Right lobe of liver (tissue), 6 donors: Measurements from ENCODE around the gene LDHAL6A. TPM values are rescaled to one million over a fixed set of nuclear protein-coding genes. Genes with fewer than 3 reads are reported as not detected.

Source experiments
- ATAC-seq, 4 donors: fragments of 200-7000 bp; cut with Tn5 transposase; one replicate each; pipeline ENCODE4 v1.9.1; 2020; ENCODE audit warnings: mild to moderate bottlenecking in 4 of 4, moderate library complexity in 4 of 4
- DNase-seq, 3 donors: peaks; one replicate each; pipeline ENCODE4 v3.0.0-alpha.2; 2020
- H3K27ac ChIP-seq, 3 donors: fragments of 200-600 bp; one replicate each; pipeline ENCODE4 v1.8.0; 2022
- H3K27me3 ChIP-seq, 2 donors: fragments of 200-600 bp; one replicate each; pipeline ENCODE4 v1.8.0; 2022
- H3K36me3 ChIP-seq, 4 donors: fragments of 200-600 bp; sonication (generic) in 1 of 4; one replicate each; pipeline versions ENCODE4 v1.5.1 to v1.8.0; 2017 to 2022; ENCODE audit warnings: control low read depth in 1 of 4
- H3K4me1 ChIP-seq, 4 donors: fragments of 200-600 bp; sonication (generic) in 1 of 4; one replicate each; pipeline versions ENCODE4 v1.5.1 to v1.8.0; 2017 to 2022; ENCODE audit warnings: control low read depth in 1 of 4
- H3K4me3 ChIP-seq, 3 donors: fragments of 200-600 bp; one replicate each; pipeline ENCODE4 v1.8.0; 2022
- H3K9me3 ChIP-seq, 4 donors: fragments of 200-600 bp; sonication (generic) in 1 of 4; one replicate each; pipeline versions ENCODE4 v1.5.1 to v1.8.0; 2017 to 2022; ENCODE audit warnings: control low read depth in 1 of 4
- POLR2A ChIP-seq: fragments of 450-650 bp; IDR thresholded peaks from one replicate; pipeline ENCODE4 v1.6.1; 2017; ENCODE audit warnings: antibody characterized with exemption, mild to moderate bottlenecking
- WGBS: methylation state at CpG from one replicate; pipeline ENCODE4 v1.1.6; 2018; ENCODE audit warnings: low coverage, low lambda C conversion rate; ENCODE audit not compliant: insufficient coverage; ENCODE audit errors: missing lambda C conversion rate; 5-methylcytosine and 5-hydroxymethylcytosine counted together
- intact Hi-C, 2 donors: fragments of 100-400 bp; cut with DNase I; formaldehyde crosslinking; loops; one replicate each; pipeline versions ENCODE4 v1.11.2 to v1.14.1; 2022
- total RNA-seq, 6 experiments: library from RNA; depleted of rRNA in 2 of 6; stranded (reverse); fragments of >200 nt in 2 of 6; fragmentation: NEBNext Ultra II Directional in 3 of 6; extraction: Animal tissue kit (Norgen Biotek cat#: 25700) in 3 of 6; gene quantifications; one replicate each; pipeline versions ENCODE4 v1.1.0 to v1.2.4, GENCODE V29; 2016 to 2023
- TF ChIP-seq, protein P1 (sequence below), 4 donors: fragments of 200-600 bp in 3 of 4; fragments of 450-650 bp in 1 of 4; IDR thresholded peaks; one replicate each; pipeline versions ENCODE4 v1.5.1 to v1.8.0; 2016 to 2022; ENCODE audit warnings: antibody characterized with exemption in 4 of 4, mild to moderate bottlenecking in 2 of 4
- donor health status: DM: no; HTN: yes; CAD: no.
- donor health status: DM: no; HTN: no; CAD: no.
- donor health status: DM: no; HTN: no; CAD: no.
- donor health status: DM: no; HTN: yes; CAD: no.
- donor health status: DM: no; HTN: yes; CAD: no.

LDHAL6A gene
- total RNA-seq, 6 experiments from 2014 or later: not detected

DNA sequence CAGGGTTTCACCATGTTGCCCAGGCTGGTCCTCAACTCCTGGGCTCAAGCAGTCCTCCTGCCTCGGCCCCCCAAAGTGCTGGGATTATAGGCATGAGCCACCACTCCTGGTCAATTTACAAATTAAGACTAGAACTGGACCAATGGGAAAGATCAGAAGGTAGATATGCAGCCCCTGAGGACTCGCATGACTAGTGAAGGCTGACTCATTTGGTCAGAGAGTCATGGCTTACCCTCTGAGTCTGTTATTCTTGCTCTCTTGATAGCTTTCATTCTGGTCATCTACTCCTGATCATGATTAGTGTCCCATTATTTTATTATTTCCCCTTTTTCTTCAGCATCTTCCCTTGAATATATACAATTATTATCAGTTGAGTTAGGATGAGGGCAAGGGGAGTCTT lies 2.7 kb upstream of the LDHAL6A start:
- no peaks in the 10 kb centered on the region for H3K4me1 ChIP-seq
- H3K27ac ChIP-seq: no peak overlapping the region
- ATAC-seq (no peak), DNase-seq (no peak)
- 81% methylated on average over 2 of the region's 2 CpGs for WGBS
- H3K9me3 ChIP-seq: no peaks in the 10 kb centered on the region
- no peaks in the 10 kb centered on the region for H3K27me3 ChIP-seq
- TF ChIP-seq POLR2A: no peak
- TF ChIP-seq, protein P1, sequence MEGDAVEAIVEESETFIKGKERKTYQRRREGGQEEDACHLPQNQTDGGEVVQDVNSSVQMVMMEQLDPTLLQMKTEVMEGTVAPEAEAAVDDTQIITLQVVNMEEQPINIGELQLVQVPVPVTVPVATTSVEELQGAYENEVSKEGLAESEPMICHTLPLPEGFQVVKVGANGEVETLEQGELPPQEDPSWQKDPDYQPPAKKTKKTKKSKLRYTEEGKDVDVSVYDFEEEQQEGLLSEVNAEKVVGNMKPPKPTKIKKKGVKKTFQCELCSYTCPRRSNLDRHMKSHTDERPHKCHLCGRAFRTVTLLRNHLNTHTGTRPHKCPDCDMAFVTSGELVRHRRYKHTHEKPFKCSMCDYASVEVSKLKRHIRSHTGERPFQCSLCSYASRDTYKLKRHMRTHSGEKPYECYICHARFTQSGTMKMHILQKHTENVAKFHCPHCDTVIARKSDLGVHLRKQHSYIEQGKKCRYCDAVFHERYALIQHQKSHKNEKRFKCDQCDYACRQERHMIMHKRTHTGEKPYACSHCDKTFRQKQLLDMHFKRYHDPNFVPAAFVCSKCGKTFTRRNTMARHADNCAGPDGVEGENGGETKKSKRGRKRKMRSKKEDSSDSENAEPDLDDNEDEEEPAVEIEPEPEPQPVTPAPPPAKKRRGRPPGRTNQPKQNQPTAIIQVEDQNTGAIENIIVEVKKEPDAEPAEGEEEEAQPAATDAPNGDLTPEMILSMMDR (IDR thresholded peaks at IDR 0.05): no peak
- no peak overlapping the region for H3K4me3 ChIP-seq
- H3K36me3 ChIP-seq: no peaks in the 10 kb centered on the region
- intact Hi-C loops: no loop called here

DNA sequence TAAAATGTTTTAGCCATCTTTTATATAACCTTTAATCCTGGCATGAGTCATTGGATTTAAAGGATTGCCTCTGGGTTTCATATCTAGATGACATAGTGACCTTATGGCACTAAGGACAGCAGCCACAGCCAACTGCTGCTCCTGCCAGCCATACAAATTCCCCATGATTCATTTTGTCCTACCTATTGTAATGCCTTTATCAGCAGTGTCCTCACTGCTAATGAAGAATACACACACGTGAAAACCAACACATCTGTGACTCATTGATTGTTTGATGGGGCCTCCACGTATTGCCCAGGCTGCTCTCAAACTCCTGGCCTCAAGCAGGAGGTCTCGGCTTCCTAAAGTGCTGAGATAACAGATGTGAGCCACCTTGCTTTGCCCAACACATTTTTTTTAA lies 1.8 kb downstream of the LDHAL6A start:
- no peak overlapping the region for H3K27ac ChIP-seq
- H3K36me3 ChIP-seq: no peaks in the 10 kb centered on the region
- DNase-seq (peak in 1 of 3 donors; percentile 25), ATAC-seq (peak; percentile 43 to 98 (median 78))
- intact Hi-C loops: no loop called here
- H3K9me3 ChIP-seq: no peaks in the 10 kb centered on the region
- no peak overlapping the region for H3K4me3 ChIP-seq
- no peaks in the 10 kb centered on the region for H3K4me1 ChIP-seq
- no peaks in the 10 kb centered on the region for H3K27me3 ChIP-seq
- 40% methylated on average over 3 of the region's 3 CpGs for WGBS
- TF ChIP-seq, protein P1 (IDR thresholded peaks at IDR 0.05): no peak
- no peak for TF ChIP-seq POLR2A

DNA sequence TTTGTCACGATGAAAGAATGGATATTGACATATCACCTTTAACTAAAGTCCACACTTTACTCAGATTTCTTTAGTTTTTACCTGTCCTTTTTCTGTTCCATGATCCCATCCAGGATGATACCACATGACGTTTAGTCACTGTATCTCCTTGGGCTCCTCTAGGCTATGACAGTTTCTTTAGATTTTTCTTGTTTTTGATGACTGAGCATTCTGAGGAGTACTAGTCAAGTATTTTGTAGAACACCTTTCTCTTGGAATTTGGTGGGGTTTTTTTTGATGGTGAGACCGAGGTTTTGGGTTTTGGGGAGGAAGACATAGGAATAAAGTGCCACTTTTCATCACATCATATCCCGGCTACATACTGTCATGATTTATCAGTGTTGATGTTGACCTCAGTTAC lies 4.0 kb downstream of the LDHAL6A start:
- no peaks in the 10 kb centered on the region for H3K27me3 ChIP-seq
- no peaks in the 10 kb centered on the region for H3K4me1 ChIP-seq
- WGBS: 69% methylated on average over 4 of the region's 4 CpGs
- ATAC-seq: no peak
- intact Hi-C loops: no loop called here
- no peak overlapping the region for H3K4me3 ChIP-seq
- DNase-seq: no peak
- no peaks in the 10 kb centered on the region for H3K36me3 ChIP-seq
- no peaks in the 10 kb centered on the region for H3K9me3 ChIP-seq
- H3K27ac ChIP-seq: no peak overlapping the region
- TF ChIP-seq, protein P1 (IDR thresholded peaks at IDR 0.05): no peak
- no peak for TF ChIP-seq POLR2A

DNA sequence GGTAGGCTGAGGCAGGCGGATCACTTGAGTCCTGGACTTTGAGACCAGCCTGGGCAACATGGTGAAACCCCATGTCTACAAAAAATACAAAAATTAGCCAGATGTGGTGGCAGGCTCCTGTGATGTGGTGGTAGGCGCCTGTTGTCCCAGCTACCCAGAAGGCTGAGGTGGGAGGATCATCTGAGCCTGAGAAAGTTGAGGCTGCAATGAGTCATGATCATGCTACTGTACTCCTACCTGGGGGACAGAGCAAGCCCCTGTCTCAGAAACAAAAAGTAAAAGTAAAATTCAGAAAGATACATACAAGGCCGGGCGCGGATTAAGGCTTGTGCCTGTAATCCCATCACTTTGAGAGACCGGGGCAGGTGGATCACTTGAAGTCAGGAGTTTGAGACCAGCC lies 6.3 kb downstream of the LDHAL6A start:
- Histone ChIP-seq H3K4me1 (no peaks in the 10 kb centered on the region), H3K27ac (no peak overlapping the region), H3K4me3 (no peak overlapping the region), H3K36me3 (no peaks in the 10 kb centered on the region), H3K27me3 (no peaks in the 10 kb centered on the region), H3K9me3 (no peaks in the 10 kb centered on the region)
- whole genome bisulfite sequencing: 100% methylated on average over 4 of the region's 6 CpGs
- no peak for TF ChIP-seq POLR2A
- TF ChIP-seq, protein P1 (IDR thresholded peaks at IDR 0.05): no peak
- no peak for DNase-seq
- no peak for ATAC-seq
- intact Hi-C loops: no loop called here

DNA sequence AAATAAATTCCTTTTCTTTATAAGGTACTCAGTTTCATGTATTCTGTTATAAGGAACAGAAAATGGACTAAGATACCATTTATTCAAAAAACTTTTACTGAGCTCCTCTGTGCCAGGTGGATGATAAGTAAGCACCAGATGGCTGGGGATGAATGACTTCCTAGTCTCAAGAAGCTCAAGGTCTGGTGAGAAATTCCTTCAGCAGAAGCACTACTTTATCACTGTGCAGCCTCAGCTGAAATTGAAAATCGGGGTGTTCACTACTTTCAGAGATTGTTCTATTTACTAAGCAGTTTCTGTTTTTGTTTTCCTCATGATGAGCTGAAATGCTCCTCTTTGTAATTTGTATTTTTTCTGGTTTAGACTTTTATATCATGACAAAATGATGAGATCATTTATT lies 7.8 kb downstream of the LDHAL6A start:
- TF ChIP-seq, protein P1 (IDR thresholded peaks at IDR 0.05): no peak
- no peak for TF ChIP-seq POLR2A
- Histone ChIP-seq H3K27ac (no peak overlapping the region), H3K4me1 (no peaks in the 10 kb centered on the region), H3K36me3 (no peaks in the 10 kb centered on the region), H3K4me3 (no peak overlapping the region), H3K27me3 (no peaks in the 10 kb centered on the region), H3K9me3 (no peaks in the 10 kb centered on the region)
- ATAC-seq (no peak), DNase-seq (no peak)
- WGBS: 53% methylated on average over 1 of the region's 1 CpG
- intact Hi-C loops: no loop called here
